DND-41 (cell line): ENCODE results near the gene TBX4.

Experiments
- ATAC-seq: fragments of 200-7000 bp; cut with Tn5 transposase; 3 replicates; pipeline ENCODE4 v1.9.1; 2021; ENCODE audit warnings: low read depth; ENCODE audit not compliant: insufficient read depth
- DNase-seq: peaks from one replicate; pipeline ENCODE4 v3.0.0-alpha.2; 2020
- H2AFZ ChIP-seq: 2 replicates; pipeline ENCODE4 v1.6.0; 2012; ENCODE audit warnings: low read depth, low read length
- H3K27ac ChIP-seq: 2 replicates; pipeline ENCODE4 v1.5.1; 2012; ENCODE audit warnings: low read length, inconsistent platforms
- H3K27me3 ChIP-seq: fragments of 200-600 bp; sonication (generic); 2 replicates; pipeline ENCODE4 v1.6.0; 2012; ENCODE audit warnings: low read length, mild to moderate bottlenecking, inconsistent platforms; ENCODE audit not compliant: insufficient read depth, poor library complexity
- H3K36me3 ChIP-seq: 2 replicates; pipeline ENCODE4 v1.5.1; 2012; ENCODE audit warnings: low read length, inconsistent platforms; ENCODE audit not compliant: insufficient read depth
- H3K4me1 ChIP-seq: 2 replicates; pipeline ENCODE4 v1.5.1; 2012; ENCODE audit warnings: mild to moderate bottlenecking, low read length; ENCODE audit not compliant: insufficient read depth
- H3K4me2 ChIP-seq: 2 replicates; pipeline ENCODE4 v1.6.0; 2012; ENCODE audit warnings: mild to moderate bottlenecking, moderate library complexity, low read length, inconsistent platforms; ENCODE audit not compliant: insufficient read depth
- H3K4me3 ChIP-seq, 2 experiments: fragments of 200-600 bp in 1 of 2; shearing (Covaris generic) in 1 of 2; 2 replicates each; pipeline ENCODE4 v1.5.1; 2012 to 2016; ENCODE audit warnings: inconsistent platforms in 2 of 2, low read length in 2 of 2, mild to moderate bottlenecking in 2 of 2, low read depth in 1 of 2, moderate library complexity in 1 of 2
- H3K79me2 ChIP-seq: 2 replicates; pipeline ENCODE4 v1.6.0; 2012; ENCODE audit warnings: low read length, inconsistent platforms; ENCODE audit not compliant: insufficient read depth
- H3K9ac ChIP-seq: 2 replicates; pipeline ENCODE4 v1.6.0; 2012; ENCODE audit warnings: low read depth, mild to moderate bottlenecking, inconsistent platforms, low read length, moderate library complexity
- H3K9me3 ChIP-seq: 2 replicates; pipeline ENCODE4 v1.5.1; 2012; ENCODE audit warnings: low read length, moderate library complexity, mild to moderate bottlenecking, inconsistent platforms; ENCODE audit not compliant: insufficient read depth, severe bottlenecking
- H4K20me1 ChIP-seq: 2 replicates; pipeline ENCODE4 v1.6.0; 2012; ENCODE audit warnings: low read length; ENCODE audit not compliant: insufficient read depth
- CTCF ChIP-seq: IDR thresholded peaks from 2 replicates; pipeline ENCODE4 v1.5.1; 2012; ENCODE audit warnings: borderline replicate concordance, low read length, moderate library complexity, mild to moderate bottlenecking; ENCODE audit not compliant: poor library complexity, severe bottlenecking; ENCODE audit errors: extremely low read depth
- EZH2 ChIP-seq: IDR thresholded peaks from 3 replicates; pipeline ENCODE4 v1.6.1; 2012; ENCODE audit warnings: borderline replicate concordance, low read depth, mild to moderate bottlenecking, moderate library complexity, low read length, inconsistent platforms; ENCODE audit not compliant: severe bottlenecking

The TBX4 gene

GRCh38 chr17:61498042-61498994 lies 46.1 kb downstream of the TBX4 start:
- no peak overlapping the region for H3K9ac ChIP-seq
- H3K4me2 ChIP-seq = no peak overlapping the region
- no peak overlapping the region for H3K4me3 ChIP-seq
- H3K27me3 ChIP-seq = peaks cover 7% of the 10 kb centered on the region
- H2AFZ ChIP-seq = no peak overlapping the region
- TF ChIP-seq EZH2 = no peak
- TF ChIP-seq CTCF = no peak
- no peaks in the 10 kb centered on the region for H4K20me1 ChIP-seq
- H3K36me3 ChIP-seq = no peaks in the 10 kb centered on the region
- ATAC-seq = no peak
- H3K27ac ChIP-seq = no peak overlapping the region
- H3K79me2 ChIP-seq = no peaks in the 10 kb centered on the region
- H3K9me3 ChIP-seq = no peaks in the 10 kb centered on the region
- H3K4me1 ChIP-seq = no peaks in the 10 kb centered on the region
- no peak for DNase-seq

GRCh38 chr17:61499632-61500031 lies 47.4 kb downstream of the TBX4 start:
- H3K36me3 ChIP-seq = no peaks in the 10 kb centered on the region
- H3K4me2 ChIP-seq = no peak overlapping the region
- peaks cover 7% of the 10 kb centered on the region for H3K27me3 ChIP-seq
- H3K27ac ChIP-seq = no peak overlapping the region
- no peaks in the 10 kb centered on the region for H3K9me3 ChIP-seq
- no peak overlapping the region for H2AFZ ChIP-seq
- H3K79me2 ChIP-seq = no peaks in the 10 kb centered on the region
- no peak overlapping the region for H3K9ac ChIP-seq
- ATAC-seq = no peak
- DNase-seq = no peak
- H3K4me1 ChIP-seq = no peaks in the 10 kb centered on the region
- TF ChIP-seq CTCF (no peak), EZH2 (no peak)
- no peaks in the 10 kb centered on the region for H4K20me1 ChIP-seq
- H3K4me3 ChIP-seq = no peak overlapping the region

DNA sequence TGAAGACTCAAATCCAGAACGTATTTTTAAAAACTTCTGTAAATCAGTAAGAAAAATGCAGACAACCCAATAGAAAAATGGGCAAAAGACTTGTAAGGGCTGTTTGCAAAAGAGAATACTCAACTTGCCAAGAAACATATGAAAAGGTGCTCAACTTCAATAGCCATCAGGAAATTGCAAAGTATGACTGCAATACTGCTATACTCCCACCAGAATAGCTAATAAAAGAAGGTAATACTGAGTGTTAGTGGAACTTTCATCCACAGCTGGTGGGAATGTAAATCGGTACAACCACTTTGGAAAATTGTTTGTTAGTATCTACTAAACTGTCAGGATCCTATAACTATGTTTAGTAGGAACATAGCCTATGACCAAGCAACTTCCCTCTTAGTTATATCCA lies 48.1 kb downstream of the TBX4 start:
- no peak for DNase-seq
- Histone ChIP-seq H2AFZ (no peak overlapping the region), H4K20me1 (no peaks in the 10 kb centered on the region), H3K27me3 (peaks cover 7% of the 10 kb centered on the region), H3K79me2 (no peaks in the 10 kb centered on the region), H3K9ac (no peak overlapping the region), H3K4me1 (no peaks in the 10 kb centered on the region), H3K36me3 (no peaks in the 10 kb centered on the region), H3K4me2 (no peak overlapping the region), H3K9me3 (no peaks in the 10 kb centered on the region), H3K27ac (no peak overlapping the region), H3K4me3 (no peak overlapping the region)
- ATAC-seq = no peak
- TF ChIP-seq CTCF (no peak), EZH2 (no peak)
